GM08714 (cell line): ENCODE measurements around the gene C19orf38.
"Not testable (repeated sequence)": the region's sequence is repeated elsewhere in the genome, so short reads cannot be mapped to it uniquely, and the experiment has no call there.

Source experiments
- H3K4me3 ChIP-seq: fragments of 200-500 bp; sonication (Bioruptor generic); 2 replicates; pipeline ENCODE4 v1.5.1; 2014; ENCODE audit warnings: mild to moderate bottlenecking, low read length, inconsistent platforms
- ZNF274 ChIP-seq: IDR thresholded peaks from 2 replicates; pipeline ENCODE4 v1.6.1; 2012; ENCODE audit warnings: mild to moderate bottlenecking, low read depth, low read length

C19orf38 gene

GRCh38 chr19:10872546-10873107 lies 24.4 kb downstream of the C19orf38 start:
- TF ChIP-seq ZNF274: no peak
- H3K4me3 ChIP-seq: peak overlapping the region; percentile 86

DNA sequence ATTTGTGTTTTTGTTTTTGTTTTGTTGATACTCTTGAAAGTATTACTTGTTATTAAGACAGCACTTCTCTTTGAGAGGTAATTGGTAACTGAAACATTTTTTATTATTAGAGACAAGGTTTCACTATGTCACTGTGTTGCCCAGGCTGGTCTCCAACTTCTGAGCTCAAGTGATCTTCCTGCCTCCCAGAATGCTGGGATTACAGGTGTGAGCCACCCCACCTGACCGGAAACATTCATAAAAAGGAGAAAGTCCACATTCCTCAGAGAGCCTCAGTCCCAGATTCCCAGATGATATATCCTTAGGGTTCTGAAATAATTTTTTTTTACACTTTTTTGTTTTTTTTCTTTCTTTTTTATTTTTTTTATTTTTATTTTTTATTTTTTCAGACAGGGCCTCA lies 25.8 kb downstream of the C19orf38 start:
- H3K4me3 ChIP-seq: 0 out of 2 replicates have a peak overlapping the region, but pooled peaks have one; percentile 7
- TF ChIP-seq ZNF274: no peak

DNA sequence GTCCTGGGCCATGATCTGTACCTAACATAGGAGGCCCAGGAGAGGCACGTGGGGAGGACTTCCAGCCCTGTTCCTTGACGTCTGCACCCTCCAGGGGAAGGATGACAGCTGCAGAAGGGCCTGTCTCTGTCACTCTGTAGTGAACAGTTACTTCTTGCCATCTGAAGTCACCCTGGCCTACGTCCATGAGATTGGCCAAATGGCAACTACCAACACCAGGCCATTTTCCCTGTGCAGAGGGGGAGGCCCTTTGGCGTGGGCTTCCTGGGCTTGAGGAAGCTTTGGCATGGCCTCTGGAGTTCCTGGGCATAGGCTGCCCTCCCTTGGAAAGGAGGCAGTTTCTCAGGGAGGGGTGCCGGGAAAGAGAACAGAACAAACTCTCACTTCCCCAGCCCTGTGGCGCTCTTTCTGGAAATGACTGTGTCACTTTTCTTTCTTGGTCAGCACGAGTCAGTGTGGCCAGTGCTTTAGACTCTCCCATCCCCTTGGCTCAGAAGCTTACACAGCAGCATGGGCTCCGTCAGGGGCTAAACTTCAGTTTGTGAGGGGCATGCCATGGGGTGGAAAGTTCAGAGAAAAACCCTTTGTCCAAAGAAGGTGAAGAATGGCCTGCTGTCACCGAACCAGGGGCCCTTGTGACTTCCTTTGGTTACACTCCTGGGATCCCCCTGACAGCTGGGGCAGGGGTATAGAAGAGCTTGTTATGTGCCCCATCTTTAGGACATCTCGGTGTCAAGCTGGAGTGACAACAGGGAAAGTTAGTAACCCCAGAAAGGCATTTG lies 28.4 kb downstream of the C19orf38 start:
- H3K4me3 ChIP-seq: peak overlapping the region; percentile 11; the same call in 1 of the 2 replicates
- no peak for TF ChIP-seq ZNF274

DNA sequence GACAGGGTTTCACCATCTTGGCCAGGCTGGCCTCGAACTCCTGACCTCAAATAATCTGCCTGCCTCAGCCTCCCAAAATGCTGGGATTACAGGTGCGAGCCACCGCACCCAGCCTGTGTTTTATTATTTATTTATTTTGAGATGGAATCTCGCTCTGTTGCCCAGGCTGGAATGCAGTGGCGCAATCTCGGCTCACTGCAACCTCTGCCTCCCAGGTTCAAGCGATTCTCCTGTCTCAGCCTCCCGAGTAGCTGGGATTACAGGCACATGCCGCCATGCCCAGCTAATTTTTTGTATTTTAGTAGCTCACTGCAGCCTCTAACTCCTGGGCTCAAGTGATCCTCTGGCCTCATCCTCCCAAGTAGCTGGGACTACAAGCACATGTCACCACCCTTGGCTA lies 29.4 kb downstream of the C19orf38 start:
- not testable (repeated sequence) for H3K4me3 ChIP-seq

GRCh38 chr19:10878253-10878652 lies 30.0 kb downstream of the C19orf38 start:
- no peak for TF ChIP-seq ZNF274
- peak overlapping the region; percentile 21; the same call in 1 of the 2 replicates for H3K4me3 ChIP-seq

GRCh38 chr19:10881403-10882107 lies 33.3 kb downstream of the C19orf38 start:
- no peak for TF ChIP-seq ZNF274
- H3K4me3 ChIP-seq: no peak overlapping the region

DNA sequence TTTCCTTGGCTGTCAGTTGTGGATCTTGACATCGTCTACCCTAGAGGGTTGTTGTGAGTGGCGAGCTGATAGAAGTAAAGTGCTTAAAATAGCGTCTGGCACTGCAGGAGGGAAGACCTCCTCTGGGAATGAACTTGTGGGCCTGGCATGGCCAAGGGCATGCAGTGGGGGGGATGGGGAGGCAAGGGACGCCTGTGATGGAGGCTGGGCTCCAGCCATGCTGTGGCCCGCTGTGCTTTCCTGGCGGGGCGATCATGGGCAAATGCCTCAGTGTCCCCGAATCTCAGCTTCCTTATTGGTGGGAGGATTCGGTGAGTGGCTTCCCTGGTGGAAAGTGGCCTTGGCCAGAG lies 33.9 kb downstream of the C19orf38 start:
- H3K4me3 ChIP-seq: no peak overlapping the region

GRCh38 chr19:10884274-10884673 lies 36.1 kb downstream of the C19orf38 start:
- no peak overlapping the region for H3K4me3 ChIP-seq
- no peak for TF ChIP-seq ZNF274

More for the DNA sequence above, 33.9 kb downstream of the C19orf38 start:
- TF ChIP-seq ZNF274: no peak

GRCh38 chr19:10885201-10886169 lies 37.3 kb downstream of the C19orf38 start:
- no peak overlapping the region for H3K4me3 ChIP-seq
- no peak for TF ChIP-seq ZNF274

DNA sequence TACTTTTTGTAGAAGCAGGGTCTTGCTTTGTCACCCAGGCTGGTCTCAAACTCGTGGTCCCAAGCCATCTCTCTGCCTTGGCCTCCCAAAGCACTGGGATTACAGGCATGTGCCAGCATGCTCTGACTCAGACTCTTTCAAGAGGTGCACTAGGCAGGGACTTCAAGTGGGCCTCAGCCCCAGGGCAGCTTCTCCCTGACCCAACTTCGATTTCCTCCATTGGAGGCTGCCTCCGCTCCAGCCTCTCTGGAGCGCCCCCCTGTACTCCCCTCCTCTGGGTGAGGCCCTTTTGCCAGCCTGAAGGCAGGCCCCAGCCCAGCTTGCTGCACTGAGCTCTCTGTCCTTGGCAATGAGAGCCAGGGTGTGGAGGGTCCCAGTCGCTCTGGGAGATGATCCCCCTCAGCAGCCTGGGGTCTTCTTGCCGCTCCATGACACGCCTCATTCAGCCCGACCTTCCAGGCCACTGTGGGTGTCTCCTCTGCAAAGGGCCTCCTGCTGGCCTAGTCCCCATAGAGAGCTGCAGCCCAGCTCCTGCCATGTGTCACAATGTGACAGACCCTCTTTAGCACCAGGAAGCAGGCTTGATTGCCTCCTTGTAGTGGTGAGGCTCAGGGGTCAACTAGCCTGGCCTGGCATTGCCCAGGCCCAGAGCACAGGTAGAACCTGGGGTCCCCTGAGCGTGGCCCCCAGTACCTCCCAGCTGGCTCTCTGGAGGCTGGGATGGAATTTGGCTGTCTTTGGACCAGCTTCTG lies 39.6 kb downstream of the C19orf38 start:
- TF ChIP-seq ZNF274: no peak
- H3K4me3 ChIP-seq: no peak overlapping the region

DNA sequence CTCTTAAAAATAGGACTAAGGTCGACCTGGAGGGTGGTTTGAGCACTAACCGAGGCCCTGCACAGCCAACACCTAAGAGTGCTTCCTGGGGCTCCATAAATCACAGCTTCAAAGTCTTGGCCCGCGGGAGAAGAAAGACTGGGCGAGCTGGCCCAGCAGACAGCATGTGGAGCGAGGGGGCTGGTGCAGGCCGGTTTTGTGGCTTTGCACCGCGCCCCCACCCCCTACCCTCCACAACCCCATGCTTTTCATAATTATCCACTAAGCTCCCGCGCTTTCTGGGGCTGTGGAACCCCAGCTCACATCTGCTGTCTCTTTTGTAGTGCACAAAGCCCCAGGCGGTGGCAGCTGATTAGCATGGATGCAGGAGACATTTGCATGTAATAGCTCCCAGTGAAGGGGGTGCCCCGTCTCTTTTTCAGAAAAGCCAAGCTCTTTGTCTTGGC lies 40.2 kb downstream of the C19orf38 start:
- no peak for TF ChIP-seq ZNF274
- H3K4me3 ChIP-seq: no peak overlapping the region

DNA sequence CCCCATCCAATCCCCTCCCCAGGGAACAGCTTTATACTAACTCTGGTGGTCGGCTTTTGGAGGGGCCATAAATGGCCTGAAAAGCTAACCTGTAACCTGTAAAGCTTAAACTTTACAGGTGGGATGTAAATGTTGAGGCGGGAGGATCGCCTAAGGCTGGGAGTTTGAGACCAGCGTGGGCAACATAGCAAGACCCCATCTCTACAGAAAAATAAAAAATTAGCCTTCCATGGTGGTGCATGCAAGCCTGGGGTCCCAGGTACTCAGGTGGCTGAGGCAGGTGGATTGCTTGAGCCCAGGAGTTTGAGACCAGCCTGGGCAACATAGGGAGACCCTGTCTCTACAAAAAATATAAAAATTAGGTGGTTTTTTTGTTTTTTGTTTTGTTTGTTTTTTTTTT lies 41.7 kb downstream of the C19orf38 start:
- TF ChIP-seq ZNF274: no peak
- H3K4me3 ChIP-seq: no peak overlapping the region

GRCh38 chr19:10891405-10892086 lies 43.3 kb downstream of the C19orf38 start:
- no peak overlapping the region for H3K4me3 ChIP-seq
- no peak for TF ChIP-seq ZNF274
